MCF 10A (cell line): ENCODE data around the gene GNAO1. TPM values are rescaled to one million over a fixed set of nuclear protein-coding genes. Genes with fewer than 3 reads are reported as not detected.

Source experiments
- BruUV-seq: library from RNA; stranded (reverse); fragments of 400-500 nt; replicated peaks from 2 replicates; lab custom pipeline; 2021; lab: Mats Ljungman, UMichigan
- CTCF ChIA-PET: fragments of 300-600 bp; sonication (Branson Sonifier 250); formaldehyde crosslinking; extraction: SDS; loops from one replicate; lab custom pipeline; 2021; ENCODE audit warnings: antibody characterized with exemption, inconsistent platforms; lab: Yijun Ruan, JAX
- POLR2A ChIA-PET: fragments of 300-600, 350-650 bp; sonication (Branson Sonifier 250); formaldehyde crosslinking; extraction: SDS; loops from one replicate; lab custom pipeline; 2020; ENCODE audit warnings: antibody characterized with exemption, inconsistent platforms; lab: Yijun Ruan, JAX
- DNase-seq: peaks from one replicate; pipeline ENCODE4 v3.0.0-alpha.2; 2018; ENCODE audit not compliant: unreplicated experiment
- H3K27ac Mint-ChIP-seq: one replicate; pipeline ENCODE4 v1.8.0; 2022; ENCODE audit warnings: mild to moderate bottlenecking, low read depth, mixed read lengths; ENCODE audit not compliant: unreplicated experiment
- H3K27me3 Mint-ChIP-seq: one replicate; pipeline ENCODE4 v1.8.0; 2022; ENCODE audit warnings: mixed read lengths; ENCODE audit not compliant: insufficient read depth, unreplicated experiment
- H3K36me3 Mint-ChIP-seq: one replicate; pipeline ENCODE4 v1.8.0; 2022; ENCODE audit warnings: mild to moderate bottlenecking, moderate library complexity, mixed read lengths; ENCODE audit not compliant: insufficient read depth, unreplicated experiment
- H3K4me1 Mint-ChIP-seq: one replicate; pipeline ENCODE4 v1.8.0; 2022; ENCODE audit warnings: mixed read lengths; ENCODE audit not compliant: insufficient read depth, unreplicated experiment
- H3K4me3 Mint-ChIP-seq: one replicate; pipeline ENCODE4 v1.8.0; 2022; ENCODE audit warnings: mild to moderate bottlenecking, moderate library complexity, mixed read lengths; ENCODE audit not compliant: unreplicated experiment
- H3K9me3 Mint-ChIP-seq: one replicate; pipeline ENCODE4 v1.8.0; 2022; ENCODE audit warnings: mixed read lengths; ENCODE audit not compliant: unreplicated experiment
- intact Hi-C: fragments of 100-400 bp; cut with micrococcal nuclease; formaldehyde crosslinking; loops from 2 replicates; pipeline ENCODE4 v1.14.1; 2022
- total RNA-seq: library from RNA; stranded (reverse); gene quantifications from 2 replicates; pipeline ENCODE4 v1.2.3, GENCODE V29; 2022
- TF ChIP-seq, protein P1 (sequence below): fragments of 200-600 bp; IDR thresholded peaks from one replicate; pipeline ENCODE4 v1.8.0; 2022; ENCODE audit warnings: antibody characterized with exemption, mild to moderate bottlenecking; ENCODE audit not compliant: unreplicated experiment

GNAO1 gene
- total RNA-seq, 1 experiment from 2014 or later: 0.44 TPM

DNA sequence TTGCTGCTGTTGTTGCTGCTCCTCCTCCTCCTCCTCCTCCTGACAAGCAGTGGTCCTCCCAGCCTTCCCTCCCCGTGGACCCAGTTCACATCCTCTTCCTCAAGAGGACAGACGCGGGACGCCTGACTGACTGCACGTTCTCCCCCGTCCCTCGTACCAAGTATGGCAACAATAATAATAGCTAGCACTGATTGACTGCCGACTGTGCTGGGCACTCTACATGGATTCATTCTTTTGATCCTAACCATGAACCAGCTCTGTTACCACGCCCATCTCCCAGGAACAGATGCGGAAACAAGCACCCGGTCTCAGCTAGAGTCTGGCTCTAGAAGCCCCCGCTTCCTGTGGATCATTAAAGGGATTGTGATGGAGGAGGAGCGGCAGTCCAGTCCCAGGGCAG lies 78.0 kb downstream of the GNAO1 start:
- Mint-ChIP-seq H3K27me3 (peaks cover 35% of the 10 kb centered on the region), H3K27ac (no peak overlapping the region), H3K9me3 (no peaks in the 10 kb centered on the region), H3K36me3 (no peaks in the 10 kb centered on the region), H3K4me3 (no peak overlapping the region), H3K4me1 (no peaks in the 10 kb centered on the region)
- no peak for DNase-seq
- ChIA-PET POLR2A (no interaction called here), CTCF (interaction anchor here (1.3 kb wide), 1 partner anchor 228 kb away, joined by 3 read pairs; no protein-coding TSS in a partner anchor)
- BruUV-seq: no TSS peak
- TF ChIP-seq, protein P1, sequence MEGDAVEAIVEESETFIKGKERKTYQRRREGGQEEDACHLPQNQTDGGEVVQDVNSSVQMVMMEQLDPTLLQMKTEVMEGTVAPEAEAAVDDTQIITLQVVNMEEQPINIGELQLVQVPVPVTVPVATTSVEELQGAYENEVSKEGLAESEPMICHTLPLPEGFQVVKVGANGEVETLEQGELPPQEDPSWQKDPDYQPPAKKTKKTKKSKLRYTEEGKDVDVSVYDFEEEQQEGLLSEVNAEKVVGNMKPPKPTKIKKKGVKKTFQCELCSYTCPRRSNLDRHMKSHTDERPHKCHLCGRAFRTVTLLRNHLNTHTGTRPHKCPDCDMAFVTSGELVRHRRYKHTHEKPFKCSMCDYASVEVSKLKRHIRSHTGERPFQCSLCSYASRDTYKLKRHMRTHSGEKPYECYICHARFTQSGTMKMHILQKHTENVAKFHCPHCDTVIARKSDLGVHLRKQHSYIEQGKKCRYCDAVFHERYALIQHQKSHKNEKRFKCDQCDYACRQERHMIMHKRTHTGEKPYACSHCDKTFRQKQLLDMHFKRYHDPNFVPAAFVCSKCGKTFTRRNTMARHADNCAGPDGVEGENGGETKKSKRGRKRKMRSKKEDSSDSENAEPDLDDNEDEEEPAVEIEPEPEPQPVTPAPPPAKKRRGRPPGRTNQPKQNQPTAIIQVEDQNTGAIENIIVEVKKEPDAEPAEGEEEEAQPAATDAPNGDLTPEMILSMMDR: no peak
- intact Hi-C loops: no loop called here

DNA sequence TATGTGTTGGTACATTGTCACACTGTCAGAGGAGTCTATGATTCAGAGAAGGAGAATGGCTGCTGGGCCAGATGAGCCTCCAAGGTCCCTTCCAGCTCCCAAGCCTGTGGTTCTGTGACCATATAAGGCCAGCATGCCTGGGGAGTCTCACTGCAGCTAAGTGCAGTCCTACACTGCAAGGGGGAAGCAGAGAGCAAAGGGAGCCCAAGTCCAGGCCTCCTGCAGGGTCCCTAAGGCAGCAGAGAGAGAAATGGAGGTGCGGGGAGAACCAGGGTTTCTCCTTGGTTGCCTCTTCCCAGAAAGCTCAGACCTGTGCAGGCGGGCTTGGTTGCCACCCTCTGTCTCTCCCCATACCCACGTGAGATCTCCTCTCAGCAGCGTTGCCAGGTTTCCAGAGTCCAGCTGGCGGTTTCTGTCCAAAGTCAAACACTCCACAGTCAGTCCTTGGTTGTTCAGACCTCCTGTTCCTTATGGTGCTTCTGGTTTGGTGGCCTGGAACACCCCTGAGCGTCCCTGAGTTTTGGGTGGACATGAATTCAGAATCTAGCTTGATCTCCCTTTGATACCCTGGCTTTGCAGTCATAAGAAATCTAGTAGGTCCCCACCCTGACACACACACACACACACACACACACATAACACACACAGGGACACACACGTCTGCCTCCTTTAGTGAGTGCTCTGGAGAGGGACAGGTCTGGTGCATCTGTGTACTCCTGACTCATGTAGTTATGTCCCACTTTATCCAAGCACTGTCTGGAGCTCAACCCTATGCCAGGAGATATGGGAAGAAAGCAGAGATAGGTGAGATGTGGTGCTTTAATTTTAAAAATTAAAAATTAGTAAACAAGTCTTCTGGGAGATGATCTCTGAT lies 78.8 kb downstream of the GNAO1 start:
- Mint-ChIP-seq H3K4me1 (no peaks in the 10 kb centered on the region), H3K27me3 (peaks cover 43% of the 10 kb centered on the region), H3K9me3 (no peaks in the 10 kb centered on the region), H3K36me3 (no peaks in the 10 kb centered on the region), H3K27ac (no peak overlapping the region), H3K4me3 (no peak overlapping the region)
- intact Hi-C loops: no loop called here
- no TSS peak for BruUV-seq
- no peak for DNase-seq
- ChIA-PET POLR2A (no interaction called here), CTCF (interaction anchor here (0.6 to 1.3 kb wide), 2 partner anchors 35 to 229 kb away, joined by 3 read pairs; no protein-coding TSS in a partner anchor)
- TF ChIP-seq, protein P1: no peak

DNA sequence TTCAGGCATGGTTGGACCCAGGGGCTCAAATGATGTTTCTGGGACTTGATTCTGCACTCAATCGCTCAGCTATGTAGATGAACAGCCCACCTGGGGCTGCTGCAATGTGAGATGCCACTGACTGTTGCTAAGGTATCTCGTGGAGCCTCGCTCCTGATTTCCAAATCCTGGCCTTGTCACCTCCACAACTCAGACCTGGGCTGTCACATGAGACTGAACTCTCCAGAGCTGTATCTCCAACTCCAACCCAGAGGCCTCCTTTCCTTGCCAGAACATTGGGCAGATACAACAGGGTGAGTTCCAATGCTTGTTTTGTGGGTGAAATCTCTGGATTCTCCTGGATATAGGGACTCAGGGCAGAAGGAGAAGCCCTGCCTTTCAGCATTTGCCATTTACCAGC lies 79.5 kb downstream of the GNAO1 start:
- DNase-seq: no peak
- POLR2A ChIA-PET: no interaction called here
- no peaks in the 10 kb centered on the region for H3K4me1 Mint-ChIP-seq
- intact Hi-C loops: no loop called here
- CTCF ChIA-PET: interaction anchor here (0.6 to 1.3 kb wide), 3 partner anchors 10 to 229 kb away, joined by 3 read pairs; no protein-coding TSS in a partner anchor
- TF ChIP-seq, protein P1: no peak
- H3K4me3 Mint-ChIP-seq: no peak overlapping the region
- H3K27ac Mint-ChIP-seq: no peak overlapping the region
- peaks cover 51% of the 10 kb centered on the region for H3K27me3 Mint-ChIP-seq
- H3K9me3 Mint-ChIP-seq: no peaks in the 10 kb centered on the region
- H3K36me3 Mint-ChIP-seq: no peaks in the 10 kb centered on the region
- no TSS peak for BruUV-seq

DNA sequence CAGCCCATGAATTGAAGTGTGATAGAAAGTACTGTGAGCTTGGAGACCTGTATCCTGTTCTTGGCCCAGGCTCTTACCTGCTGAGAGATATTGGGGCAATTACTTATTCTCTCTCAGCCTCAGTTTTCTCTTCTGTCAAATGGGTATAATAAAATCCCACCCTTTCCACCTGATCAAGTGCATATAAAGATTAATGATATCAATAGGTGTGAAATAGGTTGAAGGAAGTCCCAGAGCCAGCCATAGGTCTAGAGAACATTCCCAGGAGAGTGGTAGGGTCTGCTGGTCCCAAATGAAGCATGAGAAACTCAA lies 81.2 kb downstream of the GNAO1 start:
- no peaks in the 10 kb centered on the region for H3K4me1 Mint-ChIP-seq
- POLR2A ChIA-PET: no interaction called here
- TF ChIP-seq, protein P1: no peak
- no TSS peak for BruUV-seq
- no peaks in the 10 kb centered on the region for H3K9me3 Mint-ChIP-seq
- intact Hi-C loops: no loop called here
- H3K4me3 Mint-ChIP-seq: no peak overlapping the region
- H3K27me3 Mint-ChIP-seq: peaks cover 64% of the 10 kb centered on the region
- no peak overlapping the region for H3K27ac Mint-ChIP-seq
- H3K36me3 Mint-ChIP-seq: no peaks in the 10 kb centered on the region
- DNase-seq: no peak
- CTCF ChIA-PET: no interaction called here
